H1 (cell line): ENCODE data around the gene ENTPD1. TPM values are rescaled to one million over a fixed set of nuclear protein-coding genes. Genes with fewer than 3 reads are reported as not detected.
"Not testable (repeated sequence)": the region's sequence is repeated elsewhere in the genome, so short reads cannot be mapped to it uniquely, and the experiment has no call there.

Source experiments
- CTCF ChIA-PET: fragments of 300-600 bp; sonication (Branson Sonifier 250); formaldehyde crosslinking; loops from one replicate; lab custom pipeline; 2021; ENCODE audit not compliant: partially characterized antibody; lab: Charles Lee
- POLR2A ChIA-PET: fragments of 300-600 bp; sonication (Branson Sonifier 250); formaldehyde crosslinking; loops from one replicate; lab custom pipeline; 2021; ENCODE audit warnings: inconsistent platforms; ENCODE audit not compliant: partially characterized antibody; lab: Charles Lee
- DNase-seq, 2 experiments: peaks; one replicate each; pipeline versions ENCODE4 v3.0.0 to v3.0.0-alpha.2; 2010 to 2022; ENCODE audit warnings: low spot score in 2 of 2, low read depth in 1 of 2, mixed read lengths in 1 of 2
- FAIRE-seq: peaks from 2 replicates; lab custom pipeline; 2011; peaks lifted over from hg19 to GRCh38; lab: Jason Lieb, UNC
- H2AFZ ChIP-seq: 2 replicates; pipeline ENCODE4 v1.8.1; 2012; ENCODE audit warnings: low read length, inconsistent platforms
- H2AK5ac ChIP-seq: 2 replicates; pipeline ENCODE4 v1.6.1; 2013; ENCODE audit warnings: low read depth, low read length
- H2BK120ac ChIP-seq: replicated peaks from 2 replicates; pipeline ENCODE3; 2013; ENCODE audit warnings: low read depth, low read length, inconsistent platforms
- H2BK12ac ChIP-seq: 2 replicates; pipeline ENCODE4 v1.6.1; 2013; ENCODE audit warnings: low read depth, low read length
- H2BK15ac ChIP-seq: 2 replicates; pipeline ENCODE4 v1.6.1; 2013; ENCODE audit warnings: low read length
- H2BK20ac ChIP-seq: 2 replicates; pipeline ENCODE4 v1.6.1; 2013; ENCODE audit warnings: low read length
- H2BK5ac ChIP-seq: 2 replicates; pipeline ENCODE4 v1.6.1; 2013; ENCODE audit warnings: low read depth, low read length
- H3K14ac ChIP-seq: 2 replicates; pipeline ENCODE4 v1.6.1; 2013; ENCODE audit warnings: inconsistent platforms; ENCODE audit not compliant: insufficient read length
- H3K18ac ChIP-seq: 2 replicates; pipeline ENCODE4 v1.6.1; 2013; ENCODE audit warnings: low read length; ENCODE audit errors: extremely low read depth
- H3K23ac ChIP-seq: 2 replicates; pipeline ENCODE4 v1.6.1; 2013; ENCODE audit warnings: inconsistent platforms; ENCODE audit not compliant: insufficient read length
- H3K23me2 ChIP-seq: 2 replicates; pipeline ENCODE4 v1.6.1; 2013; ENCODE audit warnings: low read depth, low read length
- H3K27ac ChIP-seq: 2 replicates; pipeline ENCODE4 v1.6.1; 2011; ENCODE audit warnings: low read depth, low read length, inconsistent platforms
- H3K27me3 ChIP-seq, 4 experiments: replicated peaks in 1 of 4; 1 replicate in 1 of 4; 2 replicates in 3 of 4; pipeline versions ENCODE4 v1.6.1 to v1.8.1; 2011 to 2013; ENCODE audit warnings: low read length in 3 of 4, mild to moderate bottlenecking in 3 of 4, inconsistent platforms in 2 of 4, mixed read lengths in 2 of 4, moderate library complexity in 1 of 4; ENCODE audit not compliant: control insufficient read depth in 3 of 4, insufficient read depth in 3 of 4; ENCODE audit errors: extremely low read depth in 1 of 4
- H3K36me3 ChIP-seq, 4 experiments: 2 replicates each; pipeline versions ENCODE4 v1.6.1 to v1.8.1; 2011 to 2013; ENCODE audit warnings: mild to moderate bottlenecking in 4 of 4, low read length in 3 of 4, moderate library complexity in 2 of 4, control low read depth in 1 of 4, inconsistent platforms in 1 of 4; ENCODE audit not compliant: insufficient read depth in 4 of 4, control insufficient read depth in 2 of 4
- H3K4ac ChIP-seq: replicated peaks from 2 replicates; pipeline ENCODE3; 2013; ENCODE audit warnings: low read length, low read depth, mixed read lengths, inconsistent platforms; ENCODE audit not compliant: insufficient read length
- H3K4me1 ChIP-seq, 4 experiments: replicated peaks in 1 of 4; 1 replicate in 1 of 4; 2 replicates in 3 of 4; pipeline versions ENCODE4 v1.6.1 to v1.8.1; 2011 to 2013; ENCODE audit warnings: low read length in 3 of 4, inconsistent platforms in 2 of 4, mixed read lengths in 1 of 4; ENCODE audit not compliant: insufficient read depth in 4 of 4, control insufficient read depth in 3 of 4
- H3K4me2 ChIP-seq, 2 experiments: 2 replicates each; pipeline versions ENCODE4 v1.6.1 to v1.8.1; 2011 to 2013; ENCODE audit warnings: low read depth in 2 of 2, low read length in 2 of 2, control low read depth in 1 of 2, inconsistent platforms in 1 of 2, mild to moderate bottlenecking in 1 of 2; ENCODE audit not compliant: insufficient read depth in 1 of 2
- H3K4me3 ChIP-seq, 4 experiments: fragments of 200-600, 300-600 bp in 1 of 4; sonication (generic), shearing (Covaris generic), sonication (Bioruptor Twin) in 1 of 4; 2 replicates each; pipeline versions ENCODE4 v1.5.1 to v1.8.1; 2011 to 2016; ENCODE audit warnings: low read length in 4 of 4, low read depth in 3 of 4, control low read depth in 2 of 4, inconsistent platforms in 2 of 4, mild to moderate bottlenecking in 2 of 4, mixed read lengths in 1 of 4, moderate library complexity in 1 of 4; ENCODE audit not compliant: insufficient read depth in 2 of 4; ENCODE audit errors: extremely low read depth in 1 of 4
- H3K56ac ChIP-seq: replicated peaks from 2 replicates; pipeline ENCODE3; 2013; ENCODE audit warnings: low read depth, mild to moderate bottlenecking, mixed read lengths, low read length, inconsistent platforms; ENCODE audit not compliant: insufficient read length
- H3K79me1 ChIP-seq: 2 replicates; pipeline ENCODE4 v1.6.1; 2013; ENCODE audit warnings: low read depth, low read length, control low read depth
- H3K79me2 ChIP-seq, 2 experiments: 2 replicates each; pipeline versions ENCODE4 v1.6.1 to v1.8.1; 2012 to 2013; ENCODE audit warnings: low read length in 2 of 2, mild to moderate bottlenecking in 2 of 2, inconsistent platforms in 1 of 2; ENCODE audit not compliant: insufficient read depth in 2 of 2, control insufficient read depth in 1 of 2
- H3K9ac ChIP-seq, 4 experiments: replicated peaks in 1 of 4; 1 replicate in 1 of 4; 2 replicates in 3 of 4; pipeline versions ENCODE4 v1.6.1 to v1.8.1; 2011 to 2013; ENCODE audit warnings: low read depth in 3 of 4, low read length in 3 of 4, control low read depth in 2 of 4, mild to moderate bottlenecking in 2 of 4, moderate library complexity in 2 of 4, inconsistent platforms in 1 of 4; ENCODE audit errors: extremely low read depth in 1 of 4
- H3K9me3 ChIP-seq, 2 experiments: 2 replicates each; pipeline versions ENCODE4 v1.6.1 to v1.8.1; 2012 to 2013; ENCODE audit warnings: mild to moderate bottlenecking in 2 of 2, moderate library complexity in 2 of 2, control low read depth in 1 of 2, inconsistent platforms in 1 of 2, low read depth in 1 of 2, low read length in 1 of 2, mixed read lengths in 1 of 2; ENCODE audit not compliant: insufficient read depth in 2 of 2
- H4K20me1 ChIP-seq, 2 experiments: replicated peaks in 1 of 2; 2 replicates each; pipeline versions ENCODE3 to v1.8.1; 2011 to 2013; ENCODE audit warnings: inconsistent platforms in 2 of 2, low read length in 2 of 2, mild to moderate bottlenecking in 1 of 2; ENCODE audit not compliant: insufficient read depth in 2 of 2, control insufficient read depth in 1 of 2
- H4K5ac ChIP-seq: 2 replicates; pipeline ENCODE4 v1.6.1; 2013; ENCODE audit warnings: low read length, low read depth, mixed read lengths, inconsistent platforms; ENCODE audit not compliant: insufficient read length
- H4K8ac ChIP-seq: 2 replicates; pipeline ENCODE4 v1.8.0; 2013; ENCODE audit warnings: mild to moderate bottlenecking, moderate library complexity, low read length, inconsistent platforms; ENCODE audit not compliant: insufficient read depth; ENCODE audit errors: extremely low read depth
- H4K91ac ChIP-seq: replicated peaks from 2 replicates; pipeline ENCODE3; 2013; ENCODE audit warnings: low read length, mixed read lengths, inconsistent platforms; ENCODE audit not compliant: insufficient read length
- GABPA ChIP-seq: IDR thresholded peaks from 2 replicates; pipeline ENCODE4 v1.6.1; 2011; ENCODE audit warnings: mild to moderate bottlenecking, low read length, moderate library complexity, borderline replicate concordance; ENCODE audit not compliant: insufficient read depth
- POLR2A ChIP-seq, 2 experiments: IDR thresholded peaks; 1 replicate in 1 of 2; 2 replicates in 1 of 2; pipeline ENCODE4 v1.6.1; 2011; ENCODE audit warnings: low read depth in 2 of 2, low read length in 2 of 2, mild to moderate bottlenecking in 2 of 2; ENCODE audit errors: control extremely low read depth in 1 of 2
- SAP30 ChIP-seq: fragments of 300-600 bp; sonication (generic); IDR thresholded peaks from 2 replicates; pipeline ENCODE4 v1.7.1; 2012; ENCODE audit warnings: low read length, moderate library complexity, mild to moderate bottlenecking, inconsistent platforms; ENCODE audit not compliant: insufficient read depth, insufficient replicate concordance
- WGBS, 2 experiments: shearing (Covaris generic) in 1 of 2; methylation state at CpG; one replicate each; pipeline versions ENCODE4 v1.1.6 to v1.1.7; 2013 to 2015; ENCODE audit warnings: low lambda C conversion rate in 2 of 2, mixed read lengths in 2 of 2, inconsistent platforms in 1 of 2, low coverage in 1 of 2, missing lambda C conversion rate in 1 of 2; ENCODE audit not compliant: insufficient replicate concordance in 2 of 2, insufficient coverage in 1 of 2, insufficient read length in 1 of 2; ENCODE audit errors: extremely low coverage in 1 of 2, missing lambda C conversion rate in 1 of 2; 5-methylcytosine and 5-hydroxymethylcytosine counted together
- polyA plus RNA-seq, 7 experiments: library from polyadenylated mRNA; depleted of rRNA in 3 of 7; stranded (reverse) in 5 of 7; unstranded in 2 of 7; fragments of >200 nt in 5 of 7; fragments of 200-250 nt in 2 of 7; gene quantifications; 1 replicate in 5 of 7; 2 replicates in 1 of 7; 4 replicates in 1 of 7; pipeline versions ENCODE4 v1.2.1 to v1.2.3, GENCODE V29; 2011 to 2013; ENCODE audit warnings: missing spikeins in 2 of 7, mixed read lengths in 2 of 7
- total RNA-seq: library from RNA; stranded (reverse); fragmentation: NEBNext Ultra II Directional; extraction: Animal tissue kit (Norgen Biotek cat#: 25700); gene quantifications from 2 replicates; pipeline ENCODE4 v1.2.1, GENCODE V29; 2021

Gene ENTPD1
- total and polyA plus RNA-seq, 2 of the 8 experiments (the other 6 are each of a cell fraction or from before 2014, with no cell fraction given), result 2.2 to 2.5 TPM

- TF ChIP-seq GABPA, result no peak
- TF ChIP-seq SAP30, result no peak
- TF ChIP-seq POLR2A (IDR thresholded peaks at IDR 0.05; ENCODE audit: control extremely low read depth in 1 of 2, low read depth in 2 of 2, low read length in 2 of 2), result no peak
Observed at GRCh38 chr10:95716866-95717265, 39.1 kb upstream of the ENTPD1 start (continued).

GRCh38 chr10:95720745-95721144, 35.2 kb upstream of the ENTPD1 start:
- H2AK5ac ChIP-seq, H2BK120ac ChIP-seq, H3K56ac ChIP-seq, DNase-seq, H3K27me3 ChIP-seq, CTCF ChIA-PET, H4K8ac ChIP-seq, H4K5ac ChIP-seq, H3K36me3 ChIP-seq, H2BK5ac ChIP-seq, H3K27ac ChIP-seq, H3K18ac ChIP-seq, H3K9me3 ChIP-seq, H2BK15ac ChIP-seq, H3K79me1 ChIP-seq, H3K4me2 ChIP-seq, H3K9ac ChIP-seq, H4K91ac ChIP-seq, H2BK12ac ChIP-seq, H3K23me2 ChIP-seq, H3K23ac ChIP-seq, H2AFZ ChIP-seq, H3K4ac ChIP-seq, H3K79me2 ChIP-seq, H3K4me1 ChIP-seq, FAIRE-seq, H2BK20ac ChIP-seq, H4K20me1 ChIP-seq, H3K14ac ChIP-seq, POLR2A ChIA-PET, H3K4me3 ChIP-seq: not testable (repeated sequence)
- 88% methylated on average over 7 of the region's 7 CpGs; no CpG with 5 or more reads in 1 of the 2 experiments for WGBS, 2 experiments
